HFF-Myc (cell line): Measurements from ENCODE around the gene DNMT1.
"Not testable (repeated sequence)": the region's sequence is repeated elsewhere in the genome, so short reads cannot be mapped to it uniquely, and the experiment has no call there.

ENCODE experiments used
- DNase-seq: peaks from one replicate; pipeline ENCODE4 v3.0.0-alpha.2; 2011; ENCODE audit warnings: low read depth; ENCODE audit errors: extremely low read depth
- H3K4me3 ChIP-seq: replicated peaks from 2 replicates; pipeline ENCODE4 v1.5.1; 2011; ENCODE audit warnings: low read depth, mild to moderate bottlenecking, control low read depth, low read length
- TF ChIP-seq, protein P1 (sequence below): IDR thresholded peaks from 2 replicates; pipeline ENCODE4 v1.5.1; 2012; ENCODE audit warnings: mild to moderate bottlenecking, low read depth, low read length, control low read depth; ENCODE audit errors: missing control alignments

The DNMT1 gene

DNA sequence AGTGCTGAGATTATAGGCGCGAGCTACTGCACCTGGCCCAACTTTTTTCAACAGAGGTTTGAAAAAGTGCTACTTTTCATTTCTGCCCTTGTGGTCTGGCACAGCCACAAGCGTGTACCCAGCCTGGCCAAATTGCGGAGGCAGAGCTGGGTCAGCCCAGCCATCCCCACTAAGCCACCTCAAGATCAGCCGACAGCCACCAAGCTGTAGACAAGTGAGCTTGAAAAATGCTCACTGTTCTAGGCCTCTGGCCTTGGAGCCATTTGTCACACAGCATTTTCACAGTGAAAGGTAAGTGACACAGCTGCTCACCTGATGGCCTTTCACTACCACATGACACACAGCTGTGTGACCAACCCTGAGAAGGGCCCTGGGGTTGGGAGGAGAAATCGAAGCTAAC, 27.3 kb downstream of the DNMT1 start:
- no peak for DNase-seq
- TF ChIP-seq, protein P1, sequence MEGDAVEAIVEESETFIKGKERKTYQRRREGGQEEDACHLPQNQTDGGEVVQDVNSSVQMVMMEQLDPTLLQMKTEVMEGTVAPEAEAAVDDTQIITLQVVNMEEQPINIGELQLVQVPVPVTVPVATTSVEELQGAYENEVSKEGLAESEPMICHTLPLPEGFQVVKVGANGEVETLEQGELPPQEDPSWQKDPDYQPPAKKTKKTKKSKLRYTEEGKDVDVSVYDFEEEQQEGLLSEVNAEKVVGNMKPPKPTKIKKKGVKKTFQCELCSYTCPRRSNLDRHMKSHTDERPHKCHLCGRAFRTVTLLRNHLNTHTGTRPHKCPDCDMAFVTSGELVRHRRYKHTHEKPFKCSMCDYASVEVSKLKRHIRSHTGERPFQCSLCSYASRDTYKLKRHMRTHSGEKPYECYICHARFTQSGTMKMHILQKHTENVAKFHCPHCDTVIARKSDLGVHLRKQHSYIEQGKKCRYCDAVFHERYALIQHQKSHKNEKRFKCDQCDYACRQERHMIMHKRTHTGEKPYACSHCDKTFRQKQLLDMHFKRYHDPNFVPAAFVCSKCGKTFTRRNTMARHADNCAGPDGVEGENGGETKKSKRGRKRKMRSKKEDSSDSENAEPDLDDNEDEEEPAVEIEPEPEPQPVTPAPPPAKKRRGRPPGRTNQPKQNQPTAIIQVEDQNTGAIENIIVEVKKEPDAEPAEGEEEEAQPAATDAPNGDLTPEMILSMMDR = no peak
- no peak overlapping the region for H3K4me3 ChIP-seq

DNA sequence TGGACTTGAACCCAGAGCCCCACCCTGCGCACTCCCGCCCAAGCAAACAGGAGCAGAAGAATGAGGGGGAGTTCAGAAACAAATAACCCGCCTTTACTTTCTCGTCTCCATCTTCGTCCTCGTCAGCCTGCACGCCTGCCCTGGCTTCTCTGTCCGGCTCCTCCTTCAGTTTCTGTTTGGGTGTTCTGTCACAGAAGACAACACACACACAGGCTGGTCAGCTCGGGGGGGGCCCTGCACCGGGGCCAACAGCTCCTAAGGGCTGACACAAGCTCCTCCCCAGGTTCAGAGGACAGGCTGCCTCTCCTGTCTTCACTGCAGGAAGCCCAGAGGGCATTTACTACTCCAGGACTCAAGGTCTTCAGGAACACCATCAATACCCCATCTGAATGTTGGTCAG, 28.3 kb downstream of the DNMT1 start:
- not testable (repeated sequence) for H3K4me3 ChIP-seq, DNase-seq

DNA sequence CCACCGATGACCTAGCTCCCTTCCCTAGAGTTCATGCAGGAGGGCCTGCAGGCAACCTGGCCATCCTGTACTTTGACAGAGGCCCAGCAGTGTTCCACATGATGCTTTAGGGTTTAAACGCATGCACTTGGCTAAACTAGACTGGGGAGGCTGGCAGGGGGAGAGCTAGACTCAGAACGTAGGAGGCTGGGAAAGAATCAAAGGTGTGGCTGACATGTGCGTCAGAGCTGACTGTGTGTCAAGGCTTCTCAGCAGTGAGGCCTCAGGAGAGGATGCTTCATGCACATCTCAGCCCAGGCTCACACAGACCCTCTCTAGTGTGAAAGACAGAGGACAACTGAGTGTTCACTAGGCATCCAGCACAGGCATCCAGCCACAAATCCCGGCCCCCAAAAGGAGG, 28.7 kb downstream of the DNMT1 start:
- H3K4me3 ChIP-seq = no peak overlapping the region
- TF ChIP-seq, protein P1 = no peak
- DNase-seq = no peak

DNA sequence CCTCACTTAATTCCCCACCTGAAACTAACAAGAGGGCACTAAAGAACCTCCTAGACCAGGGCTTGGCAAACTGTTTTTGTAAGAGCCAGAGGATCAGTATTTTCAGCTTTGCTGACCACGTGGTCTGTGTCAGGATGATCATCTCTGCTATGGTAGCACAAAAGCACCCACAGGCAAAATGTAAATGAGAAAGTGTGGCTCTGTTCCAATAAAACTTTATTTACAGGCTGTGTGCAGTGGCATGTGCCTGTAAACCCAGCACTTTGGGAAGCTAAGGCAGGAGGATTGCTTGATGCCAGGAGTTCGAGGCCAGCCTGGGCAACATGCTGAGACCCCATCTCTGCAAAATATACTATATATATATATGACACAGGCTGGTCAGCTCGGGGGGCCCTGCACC, 31.2 kb downstream of the DNMT1 start:
- no peak overlapping the region for H3K4me3 ChIP-seq
- TF ChIP-seq, protein P1 = no peak
- no peak for DNase-seq

DNA sequence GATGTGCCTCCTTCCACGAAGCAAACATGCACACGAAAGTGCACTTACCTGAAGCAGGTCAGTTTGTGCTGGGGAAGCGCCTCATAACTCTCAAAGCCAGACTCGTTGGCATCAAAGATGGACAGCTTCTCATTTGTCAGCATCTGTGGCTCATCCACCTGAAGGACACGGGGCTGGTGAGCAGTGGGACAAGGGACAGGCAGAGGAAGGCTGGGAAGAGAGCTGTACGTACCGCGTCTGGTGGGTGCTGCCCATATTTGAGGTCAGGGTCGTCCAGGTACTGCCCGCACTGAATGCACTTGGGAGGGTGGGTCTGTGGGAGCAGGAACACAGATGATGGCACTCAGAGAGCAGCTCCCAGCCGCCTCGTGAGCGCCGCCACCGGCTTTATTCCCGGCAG, 35.1 kb downstream of the DNMT1 start:
- TF ChIP-seq, protein P1 = no peak
- H3K4me3 ChIP-seq = no peak overlapping the region
- no peak for DNase-seq

DNA sequence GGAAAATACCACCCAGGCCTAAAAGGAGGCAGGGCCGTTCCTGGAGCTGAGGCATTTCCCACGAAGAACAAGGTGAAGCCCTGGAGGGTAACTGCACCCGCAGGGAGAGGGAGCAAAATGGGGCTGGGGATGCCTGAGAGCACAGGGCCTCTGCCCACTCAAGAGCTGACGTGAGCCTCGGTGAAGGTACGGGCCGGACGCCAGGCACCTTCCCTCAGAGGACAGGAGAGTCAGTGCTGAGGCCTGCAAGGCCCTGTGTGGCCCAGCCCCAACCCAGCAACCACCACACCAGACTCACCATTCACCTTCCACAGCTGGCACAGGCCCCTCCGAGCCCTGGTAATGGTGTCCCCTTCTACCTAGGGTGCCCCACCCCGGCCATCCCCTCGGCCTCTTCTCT, 36.3 kb downstream of the DNMT1 start:
- TF ChIP-seq, protein P1 = no peak
- H3K4me3 ChIP-seq = no peak overlapping the region
- DNase-seq = no peak

DNA sequence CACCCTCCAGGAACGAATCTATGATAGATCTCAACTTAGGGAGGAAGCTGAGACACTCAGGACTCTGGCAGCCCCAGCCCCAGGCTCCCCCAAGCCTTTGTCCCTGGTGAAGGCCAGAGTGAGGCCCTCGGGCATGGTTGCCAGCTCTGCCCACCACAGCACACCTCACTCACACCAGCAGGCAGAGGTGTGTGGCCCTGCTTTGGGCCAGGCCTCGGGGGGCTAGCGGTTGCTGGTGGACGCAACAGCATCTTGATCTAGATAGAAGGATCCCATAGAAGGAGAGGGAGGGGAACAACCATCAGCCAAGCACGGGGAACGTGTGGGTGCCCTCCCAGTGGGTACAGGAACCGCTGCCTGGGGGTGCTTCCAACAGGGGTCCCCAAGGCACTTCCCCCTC, 36.7 kb downstream of the DNMT1 start:
- DNase-seq = no peak
- TF ChIP-seq, protein P1 = no peak
- H3K4me3 ChIP-seq = no peak overlapping the region
